Activated CD8-positive, alpha-beta memory T cell treated with anti-CD3 and anti-CD28 coated beads, Interleukin-2, amount 50 U/mL, for 4 hours (primary cell): Measurements from ENCODE around the gene RHOBTB1.
"Not testable (repeated sequence)": the region's sequence is repeated elsewhere in the genome, so short reads cannot be mapped to it uniquely, and the experiment has no call there.

Experiments
- DNase-seq: peaks from one replicate; pipeline ENCODE4 v3.0.0-alpha.2; 2020

The RHOBTB1 gene, protein sequence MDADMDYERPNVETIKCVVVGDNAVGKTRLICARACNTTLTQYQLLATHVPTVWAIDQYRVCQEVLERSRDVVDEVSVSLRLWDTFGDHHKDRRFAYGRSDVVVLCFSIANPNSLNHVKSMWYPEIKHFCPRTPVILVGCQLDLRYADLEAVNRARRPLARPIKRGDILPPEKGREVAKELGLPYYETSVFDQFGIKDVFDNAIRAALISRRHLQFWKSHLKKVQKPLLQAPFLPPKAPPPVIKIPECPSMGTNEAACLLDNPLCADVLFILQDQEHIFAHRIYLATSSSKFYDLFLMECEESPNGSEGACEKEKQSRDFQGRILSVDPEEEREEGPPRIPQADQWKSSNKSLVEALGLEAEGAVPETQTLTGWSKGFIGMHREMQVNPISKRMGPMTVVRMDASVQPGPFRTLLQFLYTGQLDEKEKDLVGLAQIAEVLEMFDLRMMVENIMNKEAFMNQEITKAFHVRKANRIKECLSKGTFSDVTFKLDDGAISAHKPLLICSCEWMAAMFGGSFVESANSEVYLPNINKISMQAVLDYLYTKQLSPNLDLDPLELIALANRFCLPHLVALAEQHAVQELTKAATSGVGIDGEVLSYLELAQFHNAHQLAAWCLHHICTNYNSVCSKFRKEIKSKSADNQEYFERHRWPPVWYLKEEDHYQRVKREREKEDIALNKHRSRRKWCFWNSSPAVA

DNA sequence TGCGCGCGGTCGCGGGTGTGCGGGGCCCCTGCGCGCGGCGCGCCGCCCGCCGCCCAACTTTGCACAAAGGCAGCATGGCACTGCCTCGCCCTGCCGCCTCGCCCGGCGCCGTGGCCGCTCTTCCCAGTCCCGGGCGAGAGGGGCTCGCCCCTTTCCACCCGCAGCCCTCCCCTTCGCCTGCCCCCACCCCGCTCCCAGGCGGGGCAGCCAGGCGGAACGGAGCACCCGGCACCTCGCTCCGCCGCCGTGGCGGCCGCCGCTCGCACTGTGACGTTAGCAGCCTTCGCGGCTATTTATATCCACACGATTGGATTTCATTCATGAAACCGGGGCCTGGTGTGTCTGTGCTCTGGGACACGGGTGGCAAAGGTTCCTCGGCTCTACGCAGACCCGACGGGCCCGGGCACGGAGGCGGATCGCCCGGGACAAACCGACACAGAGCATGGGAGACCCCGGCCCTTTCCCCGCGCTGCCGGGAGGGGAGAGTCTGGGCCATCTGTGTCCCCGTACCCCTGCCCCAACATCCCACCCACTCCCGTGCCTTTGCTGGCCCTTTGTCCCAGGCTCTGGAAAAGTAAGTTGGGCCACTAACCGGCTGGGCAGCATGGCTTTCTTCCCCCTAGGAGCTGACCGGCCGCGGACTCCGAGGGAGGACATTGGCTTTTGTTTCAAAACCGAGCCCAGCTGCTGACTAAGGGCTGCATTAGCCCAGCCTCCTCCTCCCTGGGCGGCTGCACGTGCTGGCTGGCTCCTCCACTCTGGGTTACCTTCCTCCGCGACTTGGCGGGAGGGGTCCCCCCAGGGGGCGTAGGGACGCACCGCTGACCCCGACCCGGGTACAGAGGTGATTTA lies at the start of gene RHOBTB1:
Gene RHOBTB1, minus strand, starts transcription at position 128 of the 852 bp plus-strand sequence. CDS start 32,643 bp downstream, outside the sequence.
- DNase-seq = no peak

GRCh38 chr10:60992636-60993035 lies 48.7 kb upstream of the RHOBTB1 start:
- DNase-seq = no peak

GRCh38 chr10:60990663-60991062 lies 46.7 kb upstream of the RHOBTB1 start:
- DNase-seq = no peak

GRCh38 chr10:60989400-60989876 lies 45.5 kb upstream of the RHOBTB1 start:
- DNase-seq = no peak

- DNase-seq = no peak
These were observed 42.8 kb upstream of the RHOBTB1 start for GRCh38 chr10:60986791-60987190.

DNA sequence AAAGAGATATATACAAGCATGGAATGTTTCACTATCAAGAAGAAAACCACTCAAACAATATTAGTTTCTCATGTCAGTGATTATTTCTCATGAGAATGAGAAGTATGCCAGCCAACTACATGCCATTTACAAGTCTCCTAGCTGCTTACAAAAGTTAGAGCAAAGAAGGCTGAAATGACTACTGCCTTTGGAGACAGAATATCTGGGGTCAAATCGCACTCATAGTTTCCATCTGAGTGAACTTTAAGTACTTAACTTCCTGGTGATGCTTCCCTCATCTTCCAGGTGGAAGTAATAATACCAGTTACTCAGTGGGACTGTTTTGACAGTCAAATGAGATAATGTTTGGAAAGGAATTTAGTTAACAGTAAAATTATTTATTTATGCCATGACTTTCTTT lies 42.0 kb upstream of the RHOBTB1 start:
- DNase-seq = no peak

- DNase-seq = no peak
These were observed 37.0 kb upstream of the RHOBTB1 start for GRCh38 chr10:60980997-60981396.

- no peak for DNase-seq
These were observed 35.7 kb upstream of the RHOBTB1 start for GRCh38 chr10:60979667-60980104.

GRCh38 chr10:60978287-60979115 lies 34.5 kb upstream of the RHOBTB1 start:
- no peak for DNase-seq

DNA sequence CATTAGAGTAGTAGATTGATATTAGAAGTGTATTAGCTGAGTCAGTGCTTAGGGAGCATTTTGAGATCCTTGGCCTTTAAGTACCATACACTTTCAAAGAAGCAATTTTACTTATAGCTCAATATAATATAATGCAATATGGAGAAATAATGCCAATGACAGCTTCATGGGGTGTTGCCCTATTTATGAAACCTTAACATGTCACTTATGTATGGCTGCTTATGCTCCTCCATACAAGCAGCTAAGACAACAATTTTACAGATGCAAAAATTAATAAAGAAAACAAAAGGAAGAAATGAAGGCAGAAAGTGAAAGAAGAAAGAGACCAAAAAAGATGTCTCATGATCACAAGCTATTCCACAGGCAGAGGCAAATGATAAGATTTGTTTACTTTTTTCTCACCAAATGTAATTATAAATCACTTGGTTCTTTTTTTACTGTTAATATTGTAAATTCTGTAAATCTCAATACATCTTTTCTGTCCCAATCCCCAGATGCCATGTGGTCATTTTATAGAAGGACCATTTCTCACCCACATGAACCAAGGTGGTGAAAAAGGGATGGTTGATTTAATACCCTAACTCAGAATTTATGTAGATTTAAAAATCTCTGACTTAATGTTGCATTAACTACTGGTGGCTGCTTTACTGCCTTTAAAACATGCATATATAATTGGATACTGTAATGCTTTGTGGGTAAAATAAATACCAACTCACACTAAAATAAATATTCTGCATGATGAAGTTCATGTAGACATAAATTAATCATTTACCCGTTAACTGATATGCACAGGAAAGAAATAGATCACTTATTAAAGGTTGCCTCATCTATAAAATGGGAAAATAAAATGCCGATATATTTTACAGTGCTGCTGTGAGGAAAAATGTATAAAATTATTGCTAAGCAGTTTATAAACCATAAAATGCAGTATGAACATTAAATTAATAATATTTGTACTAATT lies 33.5 kb upstream of the RHOBTB1 start:
- no peak for DNase-seq

DNA sequence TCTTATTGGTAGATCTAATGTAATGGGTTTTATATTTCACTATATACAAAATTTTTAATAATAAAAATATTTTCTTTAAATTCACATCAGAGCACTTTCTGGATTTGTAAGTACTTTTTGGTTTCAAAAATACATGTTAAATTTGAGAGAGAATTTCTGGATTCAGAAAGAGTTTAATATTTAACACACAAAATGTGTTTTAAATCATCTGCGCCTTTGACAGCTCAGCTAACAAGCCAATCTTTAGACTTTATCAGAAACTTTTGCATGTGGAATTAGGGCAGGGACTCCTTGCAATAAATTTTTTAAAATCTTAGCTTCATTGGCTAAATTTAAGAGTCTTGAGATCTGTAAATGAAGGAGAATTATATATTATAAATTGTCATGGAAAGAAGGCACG lies 32.7 kb upstream of the RHOBTB1 start:
- no peak for DNase-seq

GRCh38 chr10:60975716-60976115 lies 31.7 kb upstream of the RHOBTB1 start:
- no peak for DNase-seq

DNA sequence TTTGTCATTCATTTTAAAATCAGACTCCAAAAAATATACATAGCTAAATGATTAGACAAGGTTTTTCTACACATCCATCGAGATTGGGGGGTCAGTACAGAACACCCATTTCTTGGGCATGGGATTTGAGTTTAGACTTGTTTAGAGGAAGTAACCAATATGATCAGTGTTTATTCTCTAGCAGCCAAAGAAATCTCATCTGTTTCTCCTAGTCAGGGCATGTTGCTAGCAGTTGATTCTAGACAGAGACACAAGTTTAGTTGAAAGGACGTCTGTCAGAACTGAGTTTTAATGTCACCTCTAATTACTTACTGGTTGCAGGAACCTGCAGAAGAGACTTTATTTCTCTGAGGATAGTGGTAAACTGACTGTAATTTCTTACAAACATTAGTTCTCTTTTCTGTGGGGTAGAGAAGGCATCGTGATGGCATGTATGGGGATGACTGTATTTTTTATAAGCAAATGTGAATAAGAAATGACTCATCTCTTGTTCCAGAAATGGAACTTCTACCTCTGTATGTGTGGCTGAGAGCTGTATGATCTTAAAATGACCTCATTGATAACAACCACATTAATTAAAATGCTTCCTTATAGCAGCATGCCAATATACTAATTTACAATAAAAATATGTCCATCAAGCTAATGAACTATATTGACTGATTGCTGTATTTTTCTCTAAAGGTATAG lies 30.6 kb upstream of the RHOBTB1 start:
- DNase-seq = no peak

GRCh38 chr10:60973086-60973485 lies 29.1 kb upstream of the RHOBTB1 start:
- DNase-seq = no peak

- not testable (repeated sequence) for DNase-seq
These were observed 28.2 kb upstream of the RHOBTB1 start for GRCh38 chr10:60972181-60972580.

GRCh38 chr10:60970526-60970925 lies 26.5 kb upstream of the RHOBTB1 start:
- DNase-seq = no peak

DNA sequence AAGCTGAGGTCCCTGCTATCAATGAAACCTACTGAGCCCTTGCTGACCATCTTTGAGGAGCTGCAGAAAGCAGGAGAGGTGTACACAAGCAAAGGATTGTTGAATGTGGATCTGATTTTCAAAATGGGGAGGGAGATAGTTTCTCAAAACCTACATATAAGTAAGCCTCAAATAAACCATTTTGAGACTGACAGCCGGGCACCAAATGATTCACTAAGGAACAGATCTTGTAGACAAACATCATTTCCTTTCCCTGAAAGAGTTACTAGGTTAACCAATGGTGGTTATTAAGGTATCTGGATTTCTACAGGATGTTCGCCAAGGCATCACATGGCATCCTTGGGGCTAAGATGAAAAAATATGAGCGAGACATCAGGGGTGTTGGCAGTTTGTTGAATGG lies 24.5 kb upstream of the RHOBTB1 start:
- DNase-seq = no peak

- no peak for DNase-seq
These were observed 24.0 kb upstream of the RHOBTB1 start for GRCh38 chr10:60967854-60968484.

- DNase-seq = no peak
These were observed 23.3 kb upstream of the RHOBTB1 start for GRCh38 chr10:60967260-60967659.

DNA sequence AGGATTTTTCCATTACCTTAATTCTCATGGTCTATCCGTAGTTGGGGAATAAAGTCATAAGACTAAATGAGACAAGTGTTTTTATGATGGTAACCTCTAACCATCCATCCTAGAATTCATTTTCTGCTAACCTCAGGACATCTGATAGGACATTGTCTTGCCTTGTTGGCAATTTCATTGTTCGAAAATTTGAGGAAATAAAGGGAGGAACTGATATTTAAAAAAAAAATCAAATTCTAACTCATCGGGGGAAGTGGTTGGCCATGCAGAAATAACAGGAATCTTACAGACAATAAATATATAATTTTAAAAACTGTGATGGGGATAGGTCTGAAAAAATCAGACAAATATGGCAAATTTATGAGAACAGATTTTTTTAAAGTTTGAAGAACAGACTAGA lies 21.7 kb upstream of the RHOBTB1 start:
- no peak for DNase-seq
